ENCODE measurements around the gene HOXB7. TPM values are rescaled to one million over a fixed set of nuclear protein-coding genes. Genes with fewer than 3 reads are reported as not detected.

HOXB7 gene
- total and polyA plus RNA-seq, 10 of the 15 experiments (the other 5 are each of a cell fraction or from before 2014, with no cell fraction given) = 2.8 to 7.4 (median 4.2) TPM

DNA sequence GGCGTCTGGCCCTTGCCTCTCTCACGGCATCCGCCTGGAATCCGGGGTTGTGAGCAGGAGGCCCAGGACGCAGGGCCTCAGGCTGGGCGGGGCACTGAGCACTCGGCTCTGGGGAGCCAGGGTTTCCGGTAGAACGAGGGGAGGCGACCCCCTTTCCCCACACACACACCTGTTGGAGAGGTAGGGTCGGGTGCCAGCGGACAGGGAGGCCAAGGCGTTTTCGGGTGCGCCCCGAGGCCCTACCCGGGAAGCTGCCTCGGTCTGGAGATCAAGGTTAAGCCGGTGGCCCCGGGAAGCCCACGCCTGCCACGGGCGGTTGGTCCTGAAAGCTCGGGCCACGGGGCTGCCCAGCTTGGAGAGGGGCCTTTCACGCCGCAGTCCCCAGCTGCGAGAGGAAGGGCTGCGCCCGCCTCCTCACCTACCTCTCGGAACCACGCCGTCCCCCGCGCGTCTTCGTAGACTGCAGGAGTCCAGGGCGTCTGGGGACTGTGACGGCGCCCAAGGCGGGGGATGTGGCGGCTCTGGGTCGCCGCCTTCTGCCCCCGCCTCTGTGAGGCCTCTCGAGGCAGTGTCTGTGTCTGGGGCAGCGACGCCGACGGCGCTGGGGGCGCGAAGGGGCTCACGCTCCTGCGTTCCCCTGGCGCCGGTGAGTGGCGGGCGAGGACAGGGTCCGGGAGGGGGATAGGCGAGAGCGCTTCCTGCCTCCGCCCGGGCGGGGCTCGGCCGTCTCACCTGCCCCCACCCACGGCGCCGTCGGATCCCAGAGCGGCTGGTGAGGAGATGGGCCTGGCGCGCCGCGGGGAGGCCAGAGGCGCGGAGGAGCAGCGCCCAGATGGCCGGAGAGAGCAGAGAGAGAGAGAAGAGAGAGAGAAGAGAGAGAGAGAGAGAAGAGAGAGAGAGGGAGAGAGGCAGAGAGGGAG lies 35.6 kb upstream of the HOXB7 start:
- in situ Hi-C loops (cut with MboI) = no loop called here
- Histone ChIP-seq H3K4me2 (ENCODE audit: control insufficient read depth, insufficient read depth) (peak overlapping the region; percentile 65), H3K36me3 (ENCODE audit: control insufficient read depth in 2 of 2, insufficient read depth in 2 of 2, low read length in 1 of 2) (no peaks in the 10 kb centered on the region), H3K4me3 (peak overlapping the region; percentile 3; the same call in 1 of the 2 replicates), H3K9me3 (replicated peaks; ENCODE audit: control insufficient read depth, insufficient read depth, low read length) (no peaks in the 10 kb centered on the region), H2AFZ (ENCODE audit: control insufficient read depth, low read depth, low read length) (peak overlapping the region; percentile 46), H4K20me1 (ENCODE audit: control insufficient read depth, insufficient read depth) (no peaks in the 10 kb centered on the region), H3K9ac (ENCODE audit: control insufficient read depth, insufficient read depth, low read length) (no peak overlapping the region), H3K79me2 (ENCODE audit: control insufficient read depth, insufficient read depth, low read length) (no peaks in the 10 kb centered on the region), H3K27me3 (replicated peaks in 1 of 2; ENCODE audit: control insufficient read depth in 2 of 2, insufficient read depth in 2 of 2, low read length in 1 of 2) (peaks cover 8 to 9% of the 10 kb centered on the region in 2 experiments), H3K27ac (ENCODE audit: control insufficient read depth, insufficient read depth) (no peak overlapping the region), H3K4me1 (ENCODE audit: control insufficient read depth, insufficient read depth, low read length) (peaks cover 7% of the 10 kb centered on the region)
- SMC1A ChIA-PET (ENCODE audit: uncharacterized antibody, unreplicated experiment) = no interaction called here
- no peak for DNase-seq (ENCODE audit: low read depth, low spot score)
- peak; percentile 78 for TF ChIP-seq HDAC6 (IDR thresholded peaks at IDR 0.05; ENCODE audit: unreplicated experiment)
- no peak for TF ChIP-seq MYB (IDR thresholded peaks at IDR 0.05; ENCODE audit: borderline replicate concordance, low read depth, low read length)
- TF ChIP-seq TARDBP (IDR thresholded peaks at IDR 0.05; ENCODE audit: borderline replicate concordance) = no peak
- no peak for TF ChIP-seq NR2C1 (IDR thresholded peaks at IDR 0.05)
- TF ChIP-seq, protein P1, sequence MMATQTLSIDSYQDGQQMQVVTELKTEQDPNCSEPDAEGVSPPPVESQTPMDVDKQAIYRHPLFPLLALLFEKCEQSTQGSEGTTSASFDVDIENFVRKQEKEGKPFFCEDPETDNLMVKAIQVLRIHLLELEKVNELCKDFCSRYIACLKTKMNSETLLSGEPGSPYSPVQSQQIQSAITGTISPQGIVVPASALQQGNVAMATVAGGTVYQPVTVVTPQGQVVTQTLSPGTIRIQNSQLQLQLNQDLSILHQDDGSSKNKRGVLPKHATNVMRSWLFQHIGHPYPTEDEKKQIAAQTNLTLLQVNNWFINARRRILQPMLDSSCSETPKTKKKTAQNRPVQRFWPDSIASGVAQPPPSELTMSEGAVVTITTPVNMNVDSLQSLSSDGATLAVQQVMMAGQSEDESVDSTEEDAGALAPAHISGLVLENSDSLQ (IDR thresholded peaks at IDR 0.05) = peak; percentile 82
- TF ChIP-seq, protein P2, sequence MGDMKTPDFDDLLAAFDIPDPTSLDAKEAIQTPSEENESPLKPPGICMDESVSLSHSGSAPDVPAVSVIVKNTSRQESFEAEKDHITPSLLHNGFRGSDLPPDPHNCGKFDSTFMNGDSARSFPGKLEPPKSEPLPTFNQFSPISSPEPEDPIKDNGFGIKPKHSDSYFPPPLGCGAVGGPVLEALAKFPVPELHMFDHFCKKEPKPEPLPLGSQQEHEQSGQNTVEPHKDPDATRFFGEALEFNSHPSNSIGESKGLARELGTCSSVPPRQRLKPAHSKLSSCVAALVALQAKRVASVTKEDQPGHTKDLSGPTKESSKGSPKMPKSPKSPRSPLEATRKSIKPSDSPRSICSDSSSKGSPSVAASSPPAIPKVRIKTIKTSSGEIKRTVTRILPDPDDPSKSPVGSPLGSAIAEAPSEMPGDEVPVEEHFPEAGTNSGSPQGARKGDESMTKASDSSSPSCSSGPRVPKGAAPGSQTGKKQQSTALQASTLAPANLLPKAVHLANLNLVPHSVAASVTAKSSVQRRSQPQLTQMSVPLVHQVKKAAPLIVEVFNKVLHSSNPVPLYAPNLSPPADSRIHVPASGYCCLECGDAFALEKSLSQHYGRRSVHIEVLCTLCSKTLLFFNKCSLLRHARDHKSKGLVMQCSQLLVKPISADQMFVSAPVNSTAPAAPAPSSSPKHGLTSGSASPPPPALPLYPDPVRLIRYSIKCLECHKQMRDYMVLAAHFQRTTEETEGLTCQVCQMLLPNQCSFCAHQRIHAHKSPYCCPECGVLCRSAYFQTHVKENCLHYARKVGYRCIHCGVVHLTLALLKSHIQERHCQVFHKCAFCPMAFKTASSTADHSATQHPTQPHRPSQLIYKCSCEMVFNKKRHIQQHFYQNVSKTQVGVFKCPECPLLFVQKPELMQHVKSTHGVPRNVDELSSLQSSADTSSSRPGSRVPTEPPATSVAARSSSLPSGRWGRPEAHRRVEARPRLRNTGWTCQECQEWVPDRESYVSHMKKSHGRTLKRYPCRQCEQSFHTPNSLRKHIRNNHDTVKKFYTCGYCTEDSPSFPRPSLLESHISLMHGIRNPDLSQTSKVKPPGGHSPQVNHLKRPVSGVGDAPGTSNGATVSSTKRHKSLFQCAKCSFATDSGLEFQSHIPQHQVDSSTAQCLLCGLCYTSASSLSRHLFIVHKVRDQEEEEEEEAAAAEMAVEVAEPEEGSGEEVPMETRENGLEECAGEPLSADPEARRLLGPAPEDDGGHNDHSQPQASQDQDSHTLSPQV (IDR thresholded peaks at IDR 0.05) = no peak
- TF ChIP-seq ZNF622 (IDR thresholded peaks at IDR 0.05) = no peak
- no peak for TF ChIP-seq NR2C2 (IDR thresholded peaks at IDR 0.05; ENCODE audit: borderline replicate concordance, control insufficient read depth, insufficient read length, low read depth)
- no peak for TF ChIP-seq NRF1 (conservative IDR thresholded peaks at IDR 0.05; ENCODE audit: low read depth, low read length)
- peak; percentile 60 for TF ChIP-seq IKZF1 (conservative IDR thresholded peaks at IDR 0.05)
- TF ChIP-seq DPF2 (IDR thresholded peaks at IDR 0.05) = 0 out of 2 replicates have a peak, but pooled peaks have one; percentile 39
- TF ChIP-seq YY1 (IDR thresholded peaks at IDR 0.05; ENCODE audit: low read depth, low read length) = no peak
- peak; percentile 78 for TF ChIP-seq SUZ12 (IDR thresholded peaks at IDR 0.05; ENCODE audit: unreplicated experiment)
- TF ChIP-seq NFYB (IDR thresholded peaks at IDR 0.05; ENCODE audit: insufficient read depth, low read depth, low read length) = no peak
- TF ChIP-seq, protein P3, sequence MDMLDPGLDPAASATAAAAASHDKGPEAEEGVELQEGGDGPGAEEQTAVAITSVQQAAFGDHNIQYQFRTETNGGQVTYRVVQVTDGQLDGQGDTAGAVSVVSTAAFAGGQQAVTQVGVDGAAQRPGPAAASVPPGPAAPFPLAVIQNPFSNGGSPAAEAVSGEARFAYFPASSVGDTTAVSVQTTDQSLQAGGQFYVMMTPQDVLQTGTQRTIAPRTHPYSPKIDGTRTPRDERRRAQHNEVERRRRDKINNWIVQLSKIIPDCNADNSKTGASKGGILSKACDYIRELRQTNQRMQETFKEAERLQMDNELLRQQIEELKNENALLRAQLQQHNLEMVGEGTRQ (IDR thresholded peaks at IDR 0.05; ENCODE audit: borderline replicate concordance, low read depth, low read length) = no peak
- 6% methylated on average over 77 of the region's 80 CpGs for WGBS (ENCODE audit: insufficient coverage, insufficient replicate concordance, low lambda C conversion rate, missing lambda C conversion rate)
- RAD21 ChIA-PET (ENCODE audit: unreplicated experiment) = no interaction called here
- ATAC-seq = peak; percentile 82
- POLR2A ChIA-PET = no interaction called here
- no TSS peak for BruUV-seq (replicated peaks)
- intact Hi-C loops (cut with micrococcal nuclease; ENCODE audit: unreplicated experiment) = no loop called here
- CTCF ChIA-PET = interaction anchor here (1.1 to 1.8 kb wide), 3 partner anchors 10 to 32 kb away, joined by 4 to 10 read pairs (median 9); no protein-coding TSS in a partner anchor
- FAIRE-seq = no peak

Data from GM12878 (cell line).